ENCODE measurements around the gene STRA8.

GRCh38 chr7:135193615-135194081, 40.0 kb upstream of the STRA8 start:
- TF ChIP-seq YY1 (IDR thresholded peaks at IDR 0.05; ENCODE audit: insufficient read depth, insufficient read length) (no peak), ZNF274 (IDR thresholded peaks at IDR 0.05; ENCODE audit: low read depth, low read length) (no peak), SUZ12 (IDR thresholded peaks at IDR 0.05; ENCODE audit: extremely low read depth, insufficient read depth, insufficient read length) (no peak)
